Measurements from ENCODE around the gene JMY.
"Not testable (repeated sequence)": the region's sequence is repeated elsewhere in the genome, so short reads cannot be mapped to it uniquely, and the experiment has no call there.

JMY gene

GRCh38 chr5:79225441-79225840 is 10.5 kb upstream of the JMY start:
- H3K27ac Mint-ChIP-seq = no peak overlapping the region
- no peaks in the 10 kb centered on the region for H3K9me3 Mint-ChIP-seq
- H3K27me3 Mint-ChIP-seq (ENCODE audit: low read depth) = no peaks in the 10 kb centered on the region
- no peak for DNase-seq (ENCODE audit: low spot score)
- peaks cover 4% of the 10 kb centered on the region for H3K4me1 Mint-ChIP-seq (ENCODE audit: low read depth)
- H3K36me3 Mint-ChIP-seq (ENCODE audit: low read depth) = no peaks in the 10 kb centered on the region
- H3K4me3 Mint-ChIP-seq = no peak overlapping the region

DNA sequence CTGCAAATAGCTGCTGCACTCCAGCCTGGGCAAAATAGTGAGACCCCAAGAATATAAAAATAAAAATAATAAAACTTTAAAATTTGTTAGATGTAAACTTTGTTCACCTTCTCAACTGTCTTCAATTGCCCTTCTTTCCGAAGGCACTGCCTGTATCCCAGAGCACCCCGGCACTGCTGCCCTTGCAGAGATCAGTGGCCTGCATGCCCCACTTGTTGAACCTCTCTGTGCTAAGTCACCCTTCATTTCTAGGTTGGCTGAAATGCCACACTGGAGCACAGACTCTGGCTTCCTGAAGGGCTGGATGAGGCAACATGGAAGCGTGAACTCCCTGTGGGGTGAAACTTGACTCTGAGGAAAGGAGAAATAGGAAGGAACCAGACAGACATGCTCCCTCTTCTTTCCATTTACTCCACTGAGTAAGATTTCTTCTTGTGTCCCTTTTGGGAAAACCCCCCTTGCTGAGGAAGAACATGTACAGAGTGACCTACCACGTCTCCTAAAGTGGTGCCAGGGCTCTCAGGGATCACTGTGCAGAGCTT is 8.4 kb upstream of the JMY start:
- Mint-ChIP-seq H3K4me1 (ENCODE audit: low read depth) (peaks cover 4% of the 10 kb centered on the region), H3K36me3 (ENCODE audit: low read depth) (no peaks in the 10 kb centered on the region), H3K4me3 (no peak overlapping the region), H3K27me3 (ENCODE audit: low read depth) (no peaks in the 10 kb centered on the region), H3K9me3 (no peaks in the 10 kb centered on the region), H3K27ac (no peak overlapping the region)
- DNase-seq (ENCODE audit: low spot score) = no peak

GRCh38 chr5:79229357-79230174 is 6.4 kb upstream of the JMY start:
- H3K4me3 Mint-ChIP-seq = no peak overlapping the region
- no peaks in the 10 kb centered on the region for H3K9me3 Mint-ChIP-seq
- peaks cover 4% of the 10 kb centered on the region for H3K4me1 Mint-ChIP-seq (ENCODE audit: low read depth)

GRCh38 chr5:79235261-79235633 is 684 bp upstream of the JMY start:
- H3K4me3 Mint-ChIP-seq = peak overlapping the region; percentile 93
- peaks cover 21% of the 10 kb centered on the region for H3K4me1 Mint-ChIP-seq (ENCODE audit: low read depth)
- no peaks in the 10 kb centered on the region for H3K27me3 Mint-ChIP-seq (ENCODE audit: low read depth)
- H3K27ac Mint-ChIP-seq = peak overlapping the region; percentile 91
- DNase-seq (ENCODE audit: low spot score) = no peak
- H3K9me3 Mint-ChIP-seq = no peaks in the 10 kb centered on the region
- H3K36me3 Mint-ChIP-seq (ENCODE audit: low read depth) = no peaks in the 10 kb centered on the region

More at GRCh38 chr5:79229357-79230174, 6.4 kb upstream of the JMY start:
- DNase-seq (ENCODE audit: low spot score) = no peak
- Mint-ChIP-seq H3K27ac (no peak overlapping the region), H3K27me3 (ENCODE audit: low read depth) (no peaks in the 10 kb centered on the region), H3K36me3 (ENCODE audit: low read depth) (no peaks in the 10 kb centered on the region)

DNA sequence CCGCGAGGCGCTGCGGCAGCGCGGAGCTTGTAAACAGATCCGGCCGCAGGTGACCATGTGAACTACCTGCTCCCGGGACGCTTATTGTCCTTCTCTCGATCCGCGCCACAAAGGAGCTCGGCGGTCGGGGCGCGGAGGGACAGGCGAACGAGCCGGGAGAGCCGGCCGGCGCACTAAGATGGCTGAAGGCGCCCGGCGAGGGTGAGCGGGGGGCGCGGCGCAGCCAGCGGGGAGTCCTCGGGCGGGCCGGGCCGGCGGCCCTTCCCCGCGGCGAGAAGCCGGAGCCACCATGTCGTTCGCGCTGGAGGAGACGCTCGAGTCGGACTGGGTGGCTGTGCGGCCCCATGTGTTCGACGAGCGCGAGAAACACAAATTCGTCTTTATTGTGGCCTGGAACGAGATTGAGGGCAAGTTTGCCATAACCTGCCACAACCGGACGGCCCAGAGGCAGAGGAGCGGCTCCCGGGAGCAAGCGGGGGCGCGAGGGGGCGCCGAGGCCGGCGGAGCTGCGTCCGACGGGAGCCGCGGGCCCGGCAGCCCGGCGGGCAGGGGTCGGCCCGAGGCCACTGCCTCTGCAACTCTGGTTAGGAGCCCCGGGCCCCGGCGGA is 535 bp downstream of the JMY start:
- Mint-ChIP-seq H3K27me3 (ENCODE audit: low read depth) (no peaks in the 10 kb centered on the region), H3K27ac (peak overlapping the region; percentile 80), H3K4me1 (ENCODE audit: low read depth) (peaks cover 29% of the 10 kb centered on the region), H3K9me3 (no peaks in the 10 kb centered on the region), H3K4me3 (peak overlapping the region; percentile 82), H3K36me3 (ENCODE audit: low read depth) (no peaks in the 10 kb centered on the region)
- peak; percentile 33 for DNase-seq (ENCODE audit: low spot score)

- DNase-seq (ENCODE audit: low spot score) = peak; percentile 37
- Mint-ChIP-seq H3K4me3 (peak overlapping the region; percentile 82), H3K9me3 (no peaks in the 10 kb centered on the region), H3K4me1 (ENCODE audit: low read depth) (peaks cover 30% of the 10 kb centered on the region), H3K36me3 (ENCODE audit: low read depth) (no peaks in the 10 kb centered on the region), H3K27me3 (ENCODE audit: low read depth) (no peaks in the 10 kb centered on the region), H3K27ac (peak overlapping the region; percentile 73)
These were observed 1.2 kb downstream of the JMY start for GRCh38 chr5:79236970-79237739.

- Mint-ChIP-seq H3K36me3 (ENCODE audit: low read depth) (no peaks in the 10 kb centered on the region), H3K9me3 (no peaks in the 10 kb centered on the region), H3K4me3 (peak overlapping the region; percentile 82), H3K27ac (peak overlapping the region; percentile 73), H3K4me1 (ENCODE audit: low read depth) (peaks cover 34% of the 10 kb centered on the region), H3K27me3 (ENCODE audit: low read depth) (no peaks in the 10 kb centered on the region)
- DNase-seq (ENCODE audit: low spot score) = no peak
These were observed 2.0 kb downstream of the JMY start for GRCh38 chr5:79237740-79238560.

DNA sequence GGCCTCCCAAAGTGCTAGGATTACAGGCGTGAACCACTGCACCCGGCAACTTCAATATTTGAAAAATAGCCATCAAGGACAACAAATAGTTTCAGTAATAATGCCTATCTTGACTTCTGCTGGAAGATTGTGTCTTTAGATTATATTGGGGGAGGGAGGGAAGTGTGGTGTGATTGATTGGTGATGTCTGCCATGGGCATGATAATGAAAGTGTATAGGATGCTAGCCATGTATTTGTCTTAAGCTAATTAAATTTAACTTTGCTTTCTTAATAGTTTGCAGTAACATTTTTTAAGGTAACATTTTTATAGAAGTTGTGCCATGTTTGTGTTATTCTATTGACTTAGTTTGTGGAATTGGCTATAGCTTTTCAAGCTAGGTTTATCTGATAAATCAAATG is 4.6 kb downstream of the JMY start:
- H3K4me3 Mint-ChIP-seq = no peak overlapping the region
- H3K9me3 Mint-ChIP-seq = no peaks in the 10 kb centered on the region
- no peaks in the 10 kb centered on the region for H3K27me3 Mint-ChIP-seq (ENCODE audit: low read depth)
- peaks cover 35% of the 10 kb centered on the region for H3K4me1 Mint-ChIP-seq (ENCODE audit: low read depth)
- H3K27ac Mint-ChIP-seq = no peak overlapping the region
- H3K36me3 Mint-ChIP-seq (ENCODE audit: low read depth) = no peaks in the 10 kb centered on the region
- no peak for DNase-seq (ENCODE audit: low spot score)

- H3K36me3 Mint-ChIP-seq (ENCODE audit: low read depth) = no peaks in the 10 kb centered on the region
- H3K27ac Mint-ChIP-seq = no peak overlapping the region
- H3K9me3 Mint-ChIP-seq = no peaks in the 10 kb centered on the region
- no peak overlapping the region for H3K4me3 Mint-ChIP-seq
- no peaks in the 10 kb centered on the region for H3K27me3 Mint-ChIP-seq (ENCODE audit: low read depth)
- DNase-seq (ENCODE audit: low spot score) = no peak
- peaks cover 33% of the 10 kb centered on the region for H3K4me1 Mint-ChIP-seq (ENCODE audit: low read depth)
These were observed 5.6 kb downstream of the JMY start for GRCh38 chr5:79241535-79241979.

DNA sequence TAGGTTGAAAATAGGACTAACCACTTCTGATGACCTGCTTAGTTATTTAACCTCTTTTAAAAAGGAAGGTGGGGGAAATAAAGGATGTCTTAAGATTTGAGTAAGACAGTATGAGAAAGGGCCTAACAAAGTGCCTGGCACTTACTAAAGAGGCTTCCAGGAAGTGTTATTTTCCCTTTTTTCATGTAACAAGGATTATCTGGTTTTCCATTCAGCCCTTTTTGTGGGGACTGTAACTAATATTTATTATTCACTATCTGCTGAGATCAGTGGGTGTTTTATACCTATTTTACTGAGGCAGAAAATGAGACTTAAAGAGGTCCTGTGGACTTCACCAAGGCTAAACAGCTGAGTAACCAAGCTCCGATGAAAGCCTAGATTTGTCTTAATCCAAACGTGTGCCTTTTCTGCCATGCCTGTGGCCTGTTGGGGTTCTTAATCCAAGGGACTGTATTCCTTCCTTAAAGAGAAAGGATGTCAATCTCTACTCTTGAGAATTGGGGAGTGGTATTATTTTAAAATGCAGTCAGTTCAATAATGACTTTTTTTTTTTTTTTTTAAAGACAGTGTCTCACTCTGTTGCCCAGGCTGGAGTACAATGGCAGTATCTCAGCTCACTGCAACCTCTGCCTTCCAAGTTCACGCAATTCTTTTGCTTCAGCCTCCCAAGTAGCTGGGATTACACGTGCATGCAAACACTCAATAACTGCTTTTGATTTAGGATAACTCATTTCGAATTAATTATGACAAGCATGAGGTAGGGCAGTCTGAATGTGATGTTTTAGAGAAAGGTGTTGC is 6.5 kb downstream of the JMY start:
- peaks cover 33% of the 10 kb centered on the region for H3K4me1 Mint-ChIP-seq (ENCODE audit: low read depth)
- no peak overlapping the region for H3K27ac Mint-ChIP-seq
- no peak overlapping the region for H3K4me3 Mint-ChIP-seq

GRCh38 chr5:79243224-79243623 is 7.3 kb downstream of the JMY start:
- no peak overlapping the region for H3K4me3 Mint-ChIP-seq
- no peaks in the 10 kb centered on the region for H3K27me3 Mint-ChIP-seq (ENCODE audit: low read depth)
- H3K9me3 Mint-ChIP-seq = no peaks in the 10 kb centered on the region
- no peaks in the 10 kb centered on the region for H3K36me3 Mint-ChIP-seq (ENCODE audit: low read depth)
- no peak overlapping the region for H3K27ac Mint-ChIP-seq
- peaks cover 25% of the 10 kb centered on the region for H3K4me1 Mint-ChIP-seq (ENCODE audit: low read depth)
- DNase-seq (ENCODE audit: low spot score) = no peak

More for the DNA sequence above, 6.5 kb downstream of the JMY start:
- DNase-seq (ENCODE audit: low spot score) = no peak
- Mint-ChIP-seq H3K36me3 (ENCODE audit: low read depth) (no peaks in the 10 kb centered on the region), H3K27me3 (ENCODE audit: low read depth) (no peaks in the 10 kb centered on the region), H3K9me3 (no peaks in the 10 kb centered on the region)

DNA sequence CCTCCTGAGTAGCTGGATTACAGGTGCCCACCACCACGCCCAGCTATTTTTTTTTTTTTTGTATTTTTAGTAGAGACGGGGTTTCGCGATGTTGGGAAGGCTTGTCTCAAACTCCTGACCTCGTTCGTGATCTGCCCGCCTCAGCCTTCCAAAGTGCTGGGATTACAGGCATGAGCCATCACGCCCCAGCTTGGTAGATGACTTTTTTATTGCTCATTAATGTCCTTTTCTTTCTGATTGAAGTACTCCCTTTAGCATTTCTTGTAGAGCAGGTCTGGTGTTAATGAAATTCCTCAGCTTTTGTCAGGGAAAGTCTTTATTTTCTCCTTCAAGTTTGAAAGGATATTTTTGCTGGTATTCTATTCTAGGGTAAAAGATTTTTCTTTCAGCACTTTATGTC is 18.1 kb downstream of the JMY start:
- not testable (repeated sequence) for H3K9me3 Mint-ChIP-seq; H3K36me3 Mint-ChIP-seq (ENCODE audit: low read depth); H3K4me1 Mint-ChIP-seq (ENCODE audit: low read depth); DNase-seq (ENCODE audit: low spot score); H3K27me3 Mint-ChIP-seq (ENCODE audit: low read depth); H3K4me3 Mint-ChIP-seq; H3K27ac Mint-ChIP-seq

Measured in T-helper 2 cell treated with Interferon-gamma antibody and Interleukin-4, amounts not matched to agents 5 μg/mL and 100 μg/mL, for 36 hours (primary cell).